HG03196 (cell line): ENCODE data around the gene PRX.
"Not testable (repeated sequence)": the region's sequence is repeated elsewhere in the genome, so short reads cannot be mapped to it uniquely, and the experiment has no call there.

Experiments used
- ATAC-seq: cut with Tn5 transposase; IDR thresholded peaks from one replicate; pipeline ENCODE4 v1.9.1; 2021; ENCODE audit not compliant: unreplicated experiment

Gene PRX

GRCh38 chr19:40390084-40390742, 23.0 kb downstream of the PRX start, which contains the start of gene HIPK4:
HIPK4 (minus strand) TSS chr19:40390181; CDS start chr19:40389902, 279 bp downstream.
- ATAC-seq, result no peak

GRCh38 chr19:40389404-40390083, 23.6 kb downstream of the PRX start:
- ATAC-seq, result no peak

DNA sequence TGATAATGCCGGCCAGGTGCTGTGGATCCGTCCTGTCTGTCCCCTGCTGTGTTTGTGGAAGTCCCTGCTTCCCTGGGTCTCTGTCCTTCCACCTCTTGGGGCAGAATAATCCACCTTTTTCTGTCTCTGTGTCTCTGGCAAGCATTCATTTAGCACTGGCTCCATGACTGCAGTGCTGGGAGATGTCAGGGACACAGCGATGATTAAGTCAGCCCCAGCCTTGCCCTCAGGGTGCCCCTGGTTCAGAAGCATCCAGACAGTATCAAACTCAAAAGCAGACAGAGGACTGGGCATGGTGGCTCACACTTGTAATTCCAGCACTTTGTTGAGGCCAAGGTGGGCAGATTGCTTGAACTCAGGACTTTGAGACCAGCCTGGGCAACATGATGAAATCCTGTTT, 24.7 kb downstream of the PRX start:
- no peak for ATAC-seq

DNA sequence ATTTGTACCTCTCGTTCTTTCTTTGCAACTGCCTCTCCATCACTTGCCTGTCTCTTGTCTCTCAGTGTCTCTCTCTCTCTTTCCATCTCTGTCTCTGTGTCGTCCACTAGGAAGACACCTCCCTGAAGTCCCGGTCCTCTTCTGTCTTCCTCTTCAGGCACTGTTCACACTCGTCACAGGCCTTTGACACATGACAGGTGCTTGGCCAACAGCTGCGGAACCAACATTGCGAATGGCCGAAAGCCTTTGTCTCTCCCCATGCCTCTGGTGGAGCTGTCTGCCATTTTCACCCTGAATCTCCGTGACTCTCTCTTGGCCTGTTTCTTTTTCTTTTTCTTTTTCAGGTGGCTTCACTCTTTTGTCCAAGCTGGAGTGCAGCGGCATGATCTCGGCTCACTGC, 26.0 kb downstream of the PRX start:
- no peak for ATAC-seq

DNA sequence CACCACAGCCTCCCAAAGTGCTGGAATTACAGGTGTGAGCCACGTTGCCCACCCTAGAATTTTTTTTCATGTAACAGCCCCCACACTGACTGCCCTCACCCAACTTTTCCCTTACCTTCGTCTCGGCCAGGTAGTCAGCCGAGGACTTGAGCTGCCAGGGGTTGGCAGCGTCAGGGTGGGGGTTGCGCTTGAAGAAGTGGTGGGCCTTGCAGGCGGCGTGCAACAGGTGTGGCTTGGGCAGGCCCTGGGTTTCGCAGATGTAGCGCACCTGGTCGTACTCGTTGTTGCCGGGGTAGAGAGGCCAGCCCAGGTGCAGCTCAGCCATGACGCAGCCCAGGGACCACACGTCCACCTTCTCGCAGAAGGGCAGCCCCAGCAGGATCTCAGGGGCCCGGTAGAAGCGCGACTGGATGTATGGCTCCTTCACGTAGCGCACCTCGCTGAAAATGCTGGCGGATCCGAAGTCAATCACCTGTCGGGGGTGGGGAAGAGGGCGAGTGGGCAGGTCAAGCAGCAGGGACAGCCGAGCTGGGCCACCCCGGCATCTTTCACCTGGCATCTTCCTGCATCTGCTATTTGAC, 29.4 kb downstream of the PRX start:
- no peak for ATAC-seq

DNA sequence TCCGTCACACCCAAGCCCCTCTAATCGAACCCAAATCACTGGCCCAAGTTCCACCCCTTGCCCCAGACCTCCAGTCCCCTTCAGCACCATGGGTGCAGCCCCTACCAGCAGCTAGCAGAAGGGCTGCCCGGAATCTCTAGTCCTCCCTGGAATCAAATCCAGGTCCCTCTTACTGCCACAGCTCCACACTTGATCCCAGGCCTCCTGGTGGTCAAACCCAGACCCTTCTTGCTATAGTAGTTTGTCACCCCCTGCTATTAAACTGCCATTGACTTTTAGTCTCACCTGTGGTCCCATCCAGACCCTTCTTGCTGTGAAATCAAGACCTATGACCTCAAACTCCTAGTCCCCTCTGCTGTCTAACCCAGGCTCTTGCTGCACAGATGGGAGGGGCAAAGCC, 31.9 kb downstream of the PRX start:
- no peak for ATAC-seq

DNA sequence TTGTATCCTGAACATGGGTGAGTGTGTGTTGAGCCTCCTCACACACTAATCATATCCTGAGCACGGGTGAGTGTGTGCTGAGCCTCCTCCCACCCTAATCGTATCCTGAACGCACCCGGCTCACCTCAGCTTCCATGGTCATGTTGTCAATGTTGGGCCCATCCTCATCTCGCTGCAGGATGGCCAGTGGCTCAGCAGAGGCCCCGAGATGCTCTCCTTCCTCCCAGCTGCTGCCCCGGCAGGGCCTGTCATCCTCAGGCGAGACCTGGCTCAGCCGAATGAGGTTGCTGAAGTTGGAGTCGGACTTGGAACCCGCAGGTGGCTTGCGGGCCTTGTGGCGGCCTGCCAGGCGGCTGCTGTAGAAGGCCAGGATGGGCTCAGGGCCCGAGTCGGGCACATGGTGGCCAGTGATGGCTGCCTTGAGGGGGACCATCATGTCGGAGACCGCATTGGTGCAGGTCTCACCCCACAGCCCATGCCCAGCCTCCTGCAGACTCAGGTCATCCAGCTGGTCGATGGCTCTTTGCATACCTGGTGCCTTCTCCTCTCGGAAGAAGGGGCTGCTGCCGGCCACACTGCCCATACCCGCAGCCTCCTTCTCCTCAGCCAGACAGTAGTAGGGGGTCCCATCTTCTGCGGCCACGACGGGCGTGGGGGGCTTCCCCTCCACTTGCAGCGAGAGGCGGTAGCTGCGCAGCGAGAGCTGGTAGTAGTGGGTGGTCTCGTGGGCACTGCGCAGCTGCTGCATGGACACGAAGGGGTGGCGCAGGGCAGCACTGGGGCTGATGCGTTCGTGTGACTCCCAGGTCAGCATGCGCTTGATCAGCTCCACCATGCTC, 32.8 kb downstream of the PRX start:
- no peak for ATAC-seq

- no peak for ATAC-seq
These were observed 33.6 kb downstream of the PRX start for GRCh38 chr19:40379446-40380198.

- no peak for ATAC-seq
These were observed 34.7 kb downstream of the PRX start for GRCh38 chr19:40378509-40378908.

- no peak for ATAC-seq
These were observed 35.2 kb downstream of the PRX start for GRCh38 chr19:40377876-40378385.

- no peak for ATAC-seq
These were observed 36.8 kb downstream of the PRX start for GRCh38 chr19:40376286-40376862.

DNA sequence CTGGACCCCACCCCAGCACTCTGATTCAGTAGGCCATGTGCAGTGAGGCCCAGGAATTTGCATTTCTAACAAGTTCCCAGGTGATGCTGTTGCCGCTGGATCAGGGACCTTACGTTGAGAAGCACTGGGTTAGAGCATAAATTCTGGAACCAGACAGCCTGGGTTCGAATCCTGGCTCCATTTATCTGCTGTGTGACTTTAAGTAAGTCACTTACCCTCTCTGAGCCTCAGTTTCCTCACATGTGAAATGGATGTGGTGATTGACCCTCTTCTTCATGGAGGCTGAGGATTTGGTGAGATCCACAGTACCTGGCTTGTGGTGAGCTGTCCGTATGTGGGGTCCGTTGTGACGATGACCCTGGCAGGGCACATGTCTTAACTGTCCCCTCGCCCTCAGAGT, 39.1 kb downstream of the PRX start:
- ATAC-seq, result no peak

- no peak for ATAC-seq
These were observed 41.4 kb downstream of the PRX start for GRCh38 chr19:40371802-40372122.

- ATAC-seq, result no peak
These were observed 42.0 kb downstream of the PRX start for GRCh38 chr19:40370997-40371801.

GRCh38 chr19:40370253-40370652, 42.9 kb downstream of the PRX start:
- not testable (repeated sequence) for ATAC-seq

GRCh38 chr19:40369797-40370196, 43.4 kb downstream of the PRX start:
- no peak for ATAC-seq

- no peak for ATAC-seq
These were observed 45.4 kb downstream of the PRX start for GRCh38 chr19:40367577-40368434.

GRCh38 chr19:40366697-40367561, 46.2 kb downstream of the PRX start:
- ATAC-seq, result no peak
